ENCODE measurements around the gene ADAMTS1. TPM values are rescaled to one million over a fixed set of nuclear protein-coding genes. Genes with fewer than 3 reads are reported as not detected.

ADAMTS1 gene
- total RNA-seq, 2 donors from 2014 or later, result 24.2 to 24.3 TPM

DNA sequence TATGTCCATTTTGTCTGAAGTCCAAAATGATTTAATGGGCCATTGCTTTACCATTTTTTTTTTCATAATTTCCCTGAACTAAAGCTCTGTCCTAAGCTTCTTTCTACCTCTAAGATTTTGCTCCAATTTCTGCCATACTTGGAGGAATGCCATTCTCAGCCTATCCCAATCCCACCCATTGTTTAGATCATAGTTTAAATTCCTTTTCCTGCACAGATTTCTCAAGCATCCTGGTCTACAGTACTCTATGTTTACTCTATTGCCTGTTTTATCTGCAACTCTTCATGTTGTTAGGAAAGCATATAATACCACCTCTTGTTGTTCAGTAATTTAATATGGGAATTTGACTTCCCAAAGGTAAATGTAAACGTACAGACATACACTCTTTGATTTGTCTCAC, 30.8 kb downstream of the ADAMTS1 start:
- no peaks in the 10 kb centered on the region for H3K9me3 ChIP-seq (ENCODE audit: control insufficient read depth, low read length)
- DNase-seq, result no peak
- H3K9ac ChIP-seq (ENCODE audit: extremely low read depth, low read length, poor library complexity, severe bottlenecking), result no peak overlapping the region
- no peak overlapping the region for H3K4me3 ChIP-seq (ENCODE audit: low read length)
- Mint-ChIP-seq H3K9me3 (no peaks in the 10 kb centered on the region), H3K4me3 (no peak overlapping the region), H3K36me3 (ENCODE audit: low read depth) (no peaks in the 10 kb centered on the region), H3K27ac (no peak overlapping the region), H3K4me1 (peaks cover 22% of the 10 kb centered on the region), H3K27me3 (ENCODE audit: insufficient read depth) (peaks cover 8% of the 10 kb centered on the region)
- no peaks in the 10 kb centered on the region for H3K4me1 ChIP-seq (ENCODE audit: control insufficient read depth, insufficient read depth, low read length)
- TF ChIP-seq, protein P1, sequence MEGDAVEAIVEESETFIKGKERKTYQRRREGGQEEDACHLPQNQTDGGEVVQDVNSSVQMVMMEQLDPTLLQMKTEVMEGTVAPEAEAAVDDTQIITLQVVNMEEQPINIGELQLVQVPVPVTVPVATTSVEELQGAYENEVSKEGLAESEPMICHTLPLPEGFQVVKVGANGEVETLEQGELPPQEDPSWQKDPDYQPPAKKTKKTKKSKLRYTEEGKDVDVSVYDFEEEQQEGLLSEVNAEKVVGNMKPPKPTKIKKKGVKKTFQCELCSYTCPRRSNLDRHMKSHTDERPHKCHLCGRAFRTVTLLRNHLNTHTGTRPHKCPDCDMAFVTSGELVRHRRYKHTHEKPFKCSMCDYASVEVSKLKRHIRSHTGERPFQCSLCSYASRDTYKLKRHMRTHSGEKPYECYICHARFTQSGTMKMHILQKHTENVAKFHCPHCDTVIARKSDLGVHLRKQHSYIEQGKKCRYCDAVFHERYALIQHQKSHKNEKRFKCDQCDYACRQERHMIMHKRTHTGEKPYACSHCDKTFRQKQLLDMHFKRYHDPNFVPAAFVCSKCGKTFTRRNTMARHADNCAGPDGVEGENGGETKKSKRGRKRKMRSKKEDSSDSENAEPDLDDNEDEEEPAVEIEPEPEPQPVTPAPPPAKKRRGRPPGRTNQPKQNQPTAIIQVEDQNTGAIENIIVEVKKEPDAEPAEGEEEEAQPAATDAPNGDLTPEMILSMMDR (conservative IDR thresholded peaks at IDR 0.05), result no peak
- H3K36me3 ChIP-seq (ENCODE audit: control insufficient read depth, insufficient read depth, low read length), result no peaks in the 10 kb centered on the region
- 60% methylated on average over 1 of the region's 1 CpG; no CpG with 5 or more reads in 1 of the 2 experiments for WGBS, 2 experiments (ENCODE audit: insufficient coverage in 1 of 2, insufficient read length in 1 of 2)
- no peak overlapping the region for H3K27ac ChIP-seq (ENCODE audit: low read depth, low read length)
- peaks cover 14% of the 10 kb centered on the region for H3K27me3 ChIP-seq (ENCODE audit: control insufficient read depth, insufficient read depth, low read length, poor library complexity, severe bottlenecking)

DNA sequence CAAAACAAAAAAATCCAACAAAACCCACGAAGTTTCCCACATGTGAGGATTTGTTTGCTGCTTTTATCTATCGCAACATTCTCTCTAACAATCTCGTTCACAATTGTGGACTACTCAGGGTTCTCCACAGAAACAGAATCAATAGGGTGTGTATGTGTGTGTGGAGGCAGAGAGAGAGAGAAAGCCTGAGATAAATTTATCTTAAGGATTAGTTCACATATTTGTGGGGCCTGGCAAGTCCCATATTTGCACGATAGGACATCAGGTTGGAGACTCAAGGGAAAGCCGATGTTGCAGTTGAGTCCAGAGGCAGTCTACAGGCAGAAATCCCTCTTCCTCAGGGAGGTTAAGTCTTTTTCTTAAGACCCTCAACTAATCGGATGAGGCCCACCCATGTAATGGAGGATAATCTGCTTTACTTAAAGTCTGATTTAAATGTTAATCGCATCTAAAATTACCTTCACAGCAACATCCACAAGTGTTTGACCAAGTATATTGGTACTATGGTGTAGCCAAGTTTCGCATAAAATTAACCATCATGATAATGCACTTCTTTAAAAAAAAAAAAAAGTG, 31.7 kb downstream of the ADAMTS1 start:
- no peak overlapping the region for H3K27ac ChIP-seq (ENCODE audit: low read depth, low read length)
- Mint-ChIP-seq H3K27ac (no peak overlapping the region), H3K36me3 (ENCODE audit: low read depth) (no peaks in the 10 kb centered on the region), H3K4me3 (no peak overlapping the region), H3K4me1 (peaks cover 17% of the 10 kb centered on the region), H3K9me3 (no peaks in the 10 kb centered on the region), H3K27me3 (ENCODE audit: insufficient read depth) (peaks cover 8% of the 10 kb centered on the region)
- no peak for DNase-seq
- no peaks in the 10 kb centered on the region for H3K36me3 ChIP-seq (ENCODE audit: control insufficient read depth, insufficient read depth, low read length)
- TF ChIP-seq, protein P1 (conservative IDR thresholded peaks at IDR 0.05), result no peak
- H3K4me1 ChIP-seq (ENCODE audit: control insufficient read depth, insufficient read depth, low read length), result no peaks in the 10 kb centered on the region
- 88 to 100% methylated on average over 2 to 7 of the region's 8 CpGs for WGBS, 2 experiments (ENCODE audit: insufficient coverage in 1 of 2, insufficient read length in 1 of 2)
- no peaks in the 10 kb centered on the region for H3K9me3 ChIP-seq (ENCODE audit: control insufficient read depth, low read length)
- no peak overlapping the region for H3K9ac ChIP-seq (ENCODE audit: extremely low read depth, low read length, poor library complexity, severe bottlenecking)
- H3K4me3 ChIP-seq (ENCODE audit: low read length), result no peak overlapping the region
- peaks cover 20% of the 10 kb centered on the region for H3K27me3 ChIP-seq (ENCODE audit: control insufficient read depth, insufficient read depth, low read length, poor library complexity, severe bottlenecking)

DNA sequence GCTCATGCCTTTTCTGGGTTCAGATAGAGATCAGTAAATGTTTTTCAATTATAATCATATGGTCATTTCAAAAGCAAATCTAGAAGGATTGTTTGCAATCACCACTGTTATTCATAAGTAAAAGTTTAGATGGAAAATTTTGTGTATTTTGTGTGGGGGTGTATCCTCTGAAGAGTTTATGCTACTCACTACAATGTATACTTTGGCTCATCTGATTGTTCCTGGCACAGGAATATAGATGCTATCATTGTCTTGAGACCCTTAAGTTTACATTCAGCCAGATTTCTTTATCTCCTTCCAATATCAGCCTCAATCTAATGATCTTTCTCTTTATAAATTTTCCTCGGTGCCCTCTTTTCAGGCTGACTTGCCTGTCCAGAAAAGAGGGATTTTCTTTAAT, 33.0 kb downstream of the ADAMTS1 start:
- peaks cover 28% of the 10 kb centered on the region for H3K27me3 ChIP-seq (ENCODE audit: control insufficient read depth, insufficient read depth, low read length, poor library complexity, severe bottlenecking)
- Mint-ChIP-seq H3K27ac (no peak overlapping the region), H3K9me3 (no peaks in the 10 kb centered on the region), H3K27me3 (ENCODE audit: insufficient read depth) (peaks cover 13% of the 10 kb centered on the region), H3K4me3 (no peak overlapping the region), H3K36me3 (ENCODE audit: low read depth) (no peaks in the 10 kb centered on the region), H3K4me1 (peaks cover 11% of the 10 kb centered on the region)
- WGBS, 2 experiments (ENCODE audit: insufficient coverage in 1 of 2, insufficient read length in 1 of 2), result no CpG with 5 or more reads among the region's 1 CpG
- no peaks in the 10 kb centered on the region for H3K36me3 ChIP-seq (ENCODE audit: control insufficient read depth, insufficient read depth, low read length)
- no peak overlapping the region for H3K4me3 ChIP-seq (ENCODE audit: low read length)
- no peak for DNase-seq
- H3K27ac ChIP-seq (ENCODE audit: low read depth, low read length), result no peak overlapping the region
- H3K9ac ChIP-seq (ENCODE audit: extremely low read depth, low read length, poor library complexity, severe bottlenecking), result no peak overlapping the region
- TF ChIP-seq, protein P1 (conservative IDR thresholded peaks at IDR 0.05), result no peak
- no peaks in the 10 kb centered on the region for H3K9me3 ChIP-seq (ENCODE audit: control insufficient read depth, low read length)
- H3K4me1 ChIP-seq (ENCODE audit: control insufficient read depth, insufficient read depth, low read length), result no peaks in the 10 kb centered on the region

Data from endodermal cell (in vitro differentiated cells).